Stimulated activated CD8-positive, alpha-beta memory T cell treated with anti-CD3 and anti-CD28 coated beads, Interleukin-7, amount 100 ng/mL, for 48 hours (primary cell): ENCODE results near the gene TXNDC15.
A peak's percentile ranks its signal among the peaks of the same experiment; 100 is the strongest.
"Not testable (repeated sequence)": the region's sequence is repeated elsewhere in the genome, so short reads cannot be mapped to it uniquely, and the experiment has no call there.

Experiments
- DNase-seq, 2 donors: peaks; one replicate each; pipeline ENCODE4 v3.0.0-alpha.2; 2020; ENCODE audit warnings: low read depth in 1 of 2; ENCODE audit errors: extremely low read depth in 1 of 2

Gene TXNDC15

DNA sequence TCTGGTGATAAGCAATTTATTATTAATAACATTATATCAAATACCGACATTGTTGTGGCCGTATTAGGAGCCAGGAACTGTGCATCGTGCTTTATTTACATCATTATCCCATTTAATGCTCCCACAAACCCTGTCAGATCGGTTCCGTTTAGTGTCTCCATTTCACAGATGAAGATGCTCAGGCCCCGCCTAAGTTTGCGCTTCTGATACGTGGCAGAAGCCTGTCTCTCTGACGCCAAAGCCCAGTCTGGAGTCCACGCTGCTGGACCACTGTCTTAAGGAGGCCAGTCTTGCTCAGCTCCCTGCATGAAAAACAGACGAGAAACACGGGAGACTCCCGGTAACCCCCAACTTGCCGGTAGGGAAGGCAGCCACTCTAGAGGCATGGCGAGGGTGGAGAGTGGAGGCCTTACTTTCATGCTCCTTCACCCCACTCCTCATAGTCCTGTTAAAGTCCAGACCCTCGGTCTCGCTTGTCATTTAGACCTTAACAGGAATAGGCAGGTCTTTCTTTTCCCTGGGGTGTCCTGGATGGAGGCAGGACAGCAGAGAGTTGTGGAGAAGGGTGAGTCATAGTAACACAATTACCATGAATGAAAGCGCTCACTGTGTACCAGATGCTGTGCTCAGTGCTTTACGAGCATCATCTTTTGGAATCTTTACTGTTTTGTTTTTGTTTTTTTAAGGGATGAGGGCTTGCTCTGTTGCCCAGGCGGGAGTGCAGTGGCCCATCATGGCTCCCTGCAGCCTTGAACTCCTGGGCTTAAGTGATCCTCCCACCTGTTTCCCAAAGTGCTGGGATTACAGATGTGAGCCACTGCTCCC is 872 bp downstream of the TXNDC15 start:
- no peak for DNase-seq

GRCh38 chr5:134877159-134877558 is 3.0 kb downstream of the TXNDC15 start:
- no peak for DNase-seq

GRCh38 chr5:134878403-134878802 is 4.2 kb downstream of the TXNDC15 start:
- DNase-seq = no peak

GRCh38 chr5:134879456-134879855 is 5.3 kb downstream of the TXNDC15 start:
- DNase-seq = no peak

- DNase-seq = not testable (repeated sequence)
Observed at GRCh38 chr5:134880937-134881336, 6.8 kb downstream of the TXNDC15 start.

GRCh38 chr5:134881711-134882110 is 7.5 kb downstream of the TXNDC15 start:
- not testable (repeated sequence) for DNase-seq

- no peak for DNase-seq
Observed at GRCh38 chr5:134887593-134888159, 13.5 kb downstream of the TXNDC15 start.

DNA sequence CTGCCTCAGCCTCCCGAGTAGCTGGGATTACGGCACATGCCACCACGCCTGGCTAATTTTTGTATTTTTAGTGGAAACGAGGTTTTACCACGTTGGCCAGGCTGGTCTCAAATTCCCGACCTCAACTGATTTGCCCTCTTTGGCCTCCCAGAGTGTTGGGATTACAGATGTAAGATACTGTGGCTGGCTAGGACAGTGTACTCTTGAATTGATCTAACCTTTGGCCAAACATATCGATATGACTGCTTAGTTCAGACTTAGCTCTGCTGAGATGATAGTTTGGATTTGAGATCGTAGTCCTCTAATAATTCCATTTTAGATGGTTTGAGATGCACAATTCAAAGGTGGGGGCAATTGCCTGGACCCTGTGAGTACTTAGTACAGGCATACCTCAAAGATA is 15.2 kb downstream of the TXNDC15 start:
- no peak for DNase-seq

GRCh38 chr5:134891473-134891872 is 17.3 kb downstream of the TXNDC15 start:
- no peak for DNase-seq

DNA sequence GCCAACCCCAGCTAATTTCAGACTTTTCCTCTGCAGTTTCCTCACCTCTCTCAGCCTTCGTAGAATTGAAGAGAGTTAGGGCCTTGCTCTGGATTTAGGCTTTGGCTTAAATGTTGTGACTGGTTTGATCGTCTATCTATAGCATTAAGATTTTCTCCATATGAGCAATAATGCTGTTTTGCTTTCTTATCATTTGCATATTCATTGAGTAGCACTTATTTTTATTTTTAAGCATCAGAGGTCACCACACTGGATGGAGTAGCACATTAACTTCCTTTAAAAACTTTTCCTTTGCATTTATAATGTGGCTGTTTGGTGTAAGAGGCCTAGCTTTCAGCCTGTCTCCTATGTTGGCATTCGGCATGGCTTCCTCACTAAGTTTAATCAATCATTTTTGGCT is 18.1 kb downstream of the TXNDC15 start:
- DNase-seq = no peak

GRCh38 chr5:134892926-134893325 is 18.8 kb downstream of the TXNDC15 start:
- DNase-seq = no peak

DNA sequence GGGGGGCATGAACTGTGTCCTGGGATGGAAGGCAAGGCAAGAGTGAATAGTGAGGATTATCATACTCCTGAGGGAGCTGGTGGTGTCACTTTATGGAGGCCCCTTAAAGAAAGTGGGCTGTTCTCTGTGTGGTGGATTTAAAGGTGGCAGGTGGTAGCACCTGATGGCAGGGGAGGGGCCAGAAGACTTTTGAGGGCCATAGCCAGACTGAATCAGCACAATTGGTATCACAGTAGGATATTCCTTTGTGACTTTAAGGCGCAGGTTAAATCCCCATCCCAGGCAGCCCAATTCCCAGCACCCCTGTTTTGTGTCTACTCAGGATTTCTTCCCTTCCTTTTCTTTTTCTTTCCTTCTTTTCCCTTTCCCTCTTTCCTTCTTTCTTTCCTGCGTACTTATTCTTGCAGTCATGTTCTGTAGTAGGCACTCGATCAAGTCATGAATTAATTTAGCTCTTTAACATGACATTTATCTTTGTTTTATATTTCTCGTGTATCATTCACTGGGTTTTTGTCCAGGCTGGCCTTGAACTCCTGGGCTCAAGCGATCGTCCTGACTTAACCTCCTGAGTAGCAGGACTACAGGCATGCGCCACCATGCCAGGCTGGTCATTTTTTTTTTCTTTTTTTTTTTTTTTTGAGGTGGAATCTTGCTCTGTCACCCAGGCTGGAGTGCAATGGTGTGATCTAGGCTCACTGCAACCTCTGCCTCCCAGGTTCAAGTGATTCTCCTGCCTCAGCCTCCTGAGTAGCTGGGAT is 19.8 kb downstream of the TXNDC15 start:
- no peak for DNase-seq

GRCh38 chr5:134902071-134902801 is 28.1 kb downstream of the TXNDC15 start:
- DNase-seq = no peak

- peak; percentile 86 to 90 for DNase-seq
Observed at GRCh38 chr5:134904610-134905245, 30.6 kb downstream of the TXNDC15 start, which contains the start of gene PCBD2. Gene PCBD2 (plus strand): TSS chr5:134905131. CDS start chr5:134905140, 9 bp downstream.

- peak; percentile 26 to 37 for DNase-seq
Observed at GRCh38 chr5:134905246-134905996, 31.2 kb downstream of the TXNDC15 start.

DNA sequence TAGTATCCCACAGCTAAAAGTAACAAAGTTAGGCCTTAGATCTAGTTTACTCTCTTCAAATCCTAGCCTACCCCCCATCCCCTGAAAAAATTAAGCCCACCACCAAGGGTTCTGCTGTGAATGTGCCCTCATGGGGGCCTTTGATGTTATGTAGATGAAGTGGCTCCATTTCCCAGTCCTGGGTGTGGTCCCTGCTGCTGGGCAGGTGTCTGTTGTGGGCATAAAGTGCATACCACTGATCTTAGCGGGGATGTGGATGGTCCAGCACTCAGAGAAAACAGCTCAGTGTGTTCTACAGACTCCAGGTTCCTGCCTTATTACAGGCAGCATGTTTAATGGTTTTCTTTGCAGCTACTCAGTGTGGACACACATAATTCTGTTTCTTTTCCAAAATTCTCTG is 32.6 kb downstream of the TXNDC15 start:
- no peak for DNase-seq

- not testable (repeated sequence) for DNase-seq
Observed at GRCh38 chr5:134910752-134911151, 36.6 kb downstream of the TXNDC15 start.

GRCh38 chr5:134911285-134912206 is 37.4 kb downstream of the TXNDC15 start:
- DNase-seq = no peak

DNA sequence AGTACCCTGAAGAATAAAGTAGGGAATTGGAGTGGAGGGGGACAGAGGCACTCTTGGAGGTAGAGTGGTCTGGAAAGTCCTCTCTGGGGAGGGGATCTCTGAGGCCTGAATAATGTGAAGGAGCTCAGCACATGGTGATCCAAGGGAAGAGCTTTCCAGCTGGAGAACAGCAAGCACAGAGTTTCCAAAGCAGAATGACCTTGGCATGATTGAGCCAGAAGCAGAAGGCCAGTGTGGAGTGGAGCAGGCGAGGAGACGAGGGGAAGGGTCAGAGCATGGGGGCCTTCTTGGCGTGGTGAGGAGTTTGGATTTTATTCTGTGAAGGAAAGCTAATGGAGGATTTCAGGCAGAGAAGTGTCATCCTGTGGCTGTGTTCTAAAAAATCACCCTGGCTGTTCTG is 39.1 kb downstream of the TXNDC15 start:
- no peak for DNase-seq
